Measurements from ENCODE around the gene HIGD1C. TPM values are rescaled to one million over a fixed set of nuclear protein-coding genes. Genes with fewer than 3 reads are reported as not detected.
"Not testable (repeated sequence)": the region's sequence is repeated elsewhere in the genome, so short reads cannot be mapped to it uniquely, and the experiment has no call there.

Gene HIGD1C
- total RNA-seq, result not detected

DNA sequence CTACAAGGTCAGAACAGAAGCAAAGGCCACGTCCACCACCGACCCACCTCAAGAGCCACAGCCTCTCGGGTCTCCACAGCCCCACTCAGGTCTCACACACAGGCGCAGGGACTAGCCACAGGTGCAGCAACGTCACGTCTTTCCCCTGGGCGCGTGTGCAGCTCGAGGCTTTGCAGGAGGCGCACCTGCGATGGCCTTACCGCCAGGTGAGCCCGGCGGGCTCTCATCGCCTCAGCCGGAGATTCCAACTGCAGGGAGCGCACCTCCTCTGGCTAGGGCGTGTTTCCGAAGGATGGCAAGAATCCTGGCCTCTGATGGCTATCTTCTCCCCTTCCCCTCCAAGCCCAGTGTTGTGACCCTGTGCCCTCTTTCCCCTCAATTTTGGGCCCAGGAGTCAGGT, at the start of gene HIGD1C:
Gene HIGD1C, plus strand, starts transcription at position 35 of the 400 bp plus-strand sequence. CDS start 1,455 bp downstream, outside the sequence.
- no peak for DNase-seq (ENCODE audit: low spot score)

- peak; percentile 18 for DNase-seq (ENCODE audit: low spot score)
Observed at GRCh38 chr12:50908479-50908878, 43.9 kb upstream of the HIGD1C start.

GRCh38 chr12:50912361-50912760, 40.0 kb upstream of the HIGD1C start:
- not testable (repeated sequence) for DNase-seq (ENCODE audit: low spot score)

- DNase-seq (ENCODE audit: low spot score), result no peak
Observed at GRCh38 chr12:50913224-50913623, 39.1 kb upstream of the HIGD1C start.

DNA sequence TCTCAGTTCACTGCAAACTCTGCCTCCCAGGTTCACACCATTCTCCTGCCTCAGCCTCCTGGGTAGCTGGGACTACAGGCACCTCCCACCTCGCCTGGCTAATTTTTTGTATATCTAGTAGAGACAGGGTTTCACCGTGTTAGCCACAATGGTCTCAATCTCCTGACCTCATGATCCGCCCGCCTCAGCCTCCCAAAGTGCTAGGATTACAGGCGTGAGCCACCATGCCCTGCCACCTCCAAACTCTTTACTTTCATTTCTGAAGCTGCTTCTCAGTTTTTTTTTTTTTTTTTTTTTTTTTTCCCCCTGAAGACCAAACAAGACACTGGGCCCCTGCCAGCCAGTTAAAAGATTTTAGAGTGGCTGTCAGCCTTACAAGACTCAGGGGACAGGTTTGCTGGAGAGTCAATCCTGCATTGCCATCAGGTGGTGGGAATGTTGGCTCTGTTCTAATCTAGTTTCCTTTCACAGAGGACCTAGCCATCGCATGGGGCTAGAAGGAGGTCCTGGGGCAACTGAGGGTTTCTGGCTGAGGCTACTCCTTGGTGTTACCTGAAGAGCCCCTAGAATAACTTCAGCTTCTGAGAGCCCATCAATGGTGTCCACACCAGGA, 37.4 kb upstream of the HIGD1C start:
- DNase-seq (ENCODE audit: low spot score), result no peak

- no peak for DNase-seq (ENCODE audit: low spot score)
Observed at GRCh38 chr12:50916292-50916691, 36.1 kb upstream of the HIGD1C start.

- no peak for DNase-seq (ENCODE audit: low spot score)
Observed at GRCh38 chr12:50918584-50919316, 33.6 kb upstream of the HIGD1C start.

GRCh38 chr12:50922820-50923219, 29.5 kb upstream of the HIGD1C start:
- DNase-seq (ENCODE audit: low spot score), result peak; percentile 13

DNA sequence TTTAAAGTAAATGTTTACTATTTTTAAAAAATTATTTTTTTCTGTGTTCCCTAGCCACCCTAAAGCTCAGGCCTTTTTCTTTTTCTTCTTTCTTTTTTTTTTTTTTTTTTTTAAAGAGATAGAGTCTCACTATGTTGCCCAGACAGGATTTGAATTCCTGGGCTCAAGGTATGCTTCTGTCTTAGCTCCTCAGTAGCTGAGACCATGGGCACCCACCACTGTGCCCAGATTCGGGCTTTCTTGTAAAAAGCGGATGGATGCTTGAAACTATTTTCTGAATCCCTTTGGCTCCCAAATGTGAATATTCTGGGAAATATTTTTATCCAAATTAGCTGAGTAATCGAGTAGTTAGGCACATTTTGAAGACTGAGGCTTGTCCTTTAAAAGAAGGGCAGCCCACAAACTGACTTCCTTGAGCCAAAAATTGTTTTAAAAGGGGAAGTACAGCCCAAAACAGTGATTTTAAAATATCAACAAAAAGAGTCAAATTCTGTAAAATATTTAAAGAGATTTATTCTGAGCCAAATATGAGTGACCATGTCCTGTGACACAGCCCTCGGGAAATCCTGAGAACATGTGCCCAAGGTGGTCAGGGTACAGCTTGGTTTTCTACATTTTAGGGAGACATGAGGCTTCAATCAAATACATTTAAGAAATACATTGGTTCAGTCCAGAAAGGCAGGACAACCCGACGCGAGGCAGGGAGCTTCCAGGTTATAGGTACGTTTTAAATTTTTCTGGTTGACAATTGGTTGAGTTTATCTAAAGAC, 28.8 kb upstream of the HIGD1C start:
- DNase-seq (ENCODE audit: low spot score), result no peak

DNA sequence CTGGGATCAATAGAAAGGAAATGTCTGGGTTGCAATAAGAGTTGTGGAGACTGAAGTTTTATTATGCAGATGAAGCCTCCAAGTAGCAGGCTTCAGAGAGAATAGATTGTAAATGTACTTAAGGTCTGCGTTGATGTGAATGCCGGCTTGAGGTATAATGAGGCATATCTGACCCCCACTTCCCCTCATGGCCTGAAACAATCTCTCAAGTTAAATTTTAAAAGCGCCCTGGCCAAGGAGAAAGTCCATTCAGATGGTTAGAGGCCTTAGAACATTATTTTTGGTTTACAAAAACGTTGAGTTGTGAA, 28.3 kb upstream of the HIGD1C start:
- no peak for DNase-seq (ENCODE audit: low spot score)

DNA sequence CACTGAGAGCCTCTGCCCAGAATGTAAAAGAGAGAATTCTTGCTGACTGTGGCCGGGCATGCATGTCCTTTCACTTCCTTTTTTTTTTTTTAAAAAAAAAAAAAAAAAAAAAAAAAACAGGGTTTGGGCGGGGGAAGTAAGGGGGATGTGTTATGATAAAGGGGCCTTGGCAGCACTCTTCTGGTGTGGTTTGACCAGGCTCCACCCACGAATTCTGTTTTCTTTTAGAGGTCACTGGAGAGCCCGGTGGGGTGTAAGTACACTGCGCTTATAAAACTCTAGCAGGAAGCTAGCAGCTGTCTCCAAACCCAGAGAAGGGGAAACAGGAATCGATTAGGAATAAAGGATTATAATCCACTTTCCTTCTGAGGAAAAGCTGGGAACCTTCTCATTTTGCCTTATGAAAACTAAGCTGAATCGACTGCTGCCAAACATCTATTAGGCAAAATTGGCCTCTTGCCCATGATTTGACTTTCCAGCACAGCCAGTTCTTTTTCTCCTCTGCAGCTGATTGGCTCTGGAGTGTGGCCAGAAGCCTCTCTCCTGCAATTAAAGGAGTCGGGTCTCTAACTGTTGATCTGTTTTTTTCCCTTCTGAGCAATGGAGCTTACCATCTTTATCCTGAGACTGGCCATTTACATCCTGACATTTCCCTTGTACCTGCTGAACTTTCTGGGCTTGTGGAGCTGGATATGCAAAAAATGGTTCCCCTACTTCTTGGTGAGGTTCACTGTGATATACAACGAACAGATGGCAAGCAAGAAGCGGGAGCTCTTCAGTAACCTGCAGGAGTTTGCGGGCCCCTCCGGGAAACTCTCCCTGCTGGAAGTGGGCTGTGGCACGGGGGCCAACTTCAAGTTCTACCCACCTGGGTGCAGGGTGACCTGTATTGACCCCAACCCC, 27.7 kb upstream of the HIGD1C start:
- peak; percentile 94 for DNase-seq (ENCODE audit: low spot score)

DNA sequence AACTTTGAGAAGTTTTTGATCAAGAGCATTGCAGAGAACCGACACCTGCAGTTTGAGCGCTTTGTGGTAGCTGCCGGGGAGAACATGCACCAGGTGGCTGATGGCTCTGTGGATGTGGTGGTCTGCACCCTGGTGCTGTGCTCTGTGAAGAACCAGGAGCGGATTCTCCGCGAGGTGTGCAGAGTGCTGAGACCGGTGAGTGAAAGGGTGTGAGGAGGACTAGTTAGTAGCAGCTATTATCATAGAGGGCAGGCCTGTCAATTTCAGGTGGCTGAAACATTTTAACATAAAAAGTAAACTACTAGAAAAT, 27.0 kb upstream of the HIGD1C start:
- DNase-seq (ENCODE audit: low spot score), result peak; percentile 10

DNA sequence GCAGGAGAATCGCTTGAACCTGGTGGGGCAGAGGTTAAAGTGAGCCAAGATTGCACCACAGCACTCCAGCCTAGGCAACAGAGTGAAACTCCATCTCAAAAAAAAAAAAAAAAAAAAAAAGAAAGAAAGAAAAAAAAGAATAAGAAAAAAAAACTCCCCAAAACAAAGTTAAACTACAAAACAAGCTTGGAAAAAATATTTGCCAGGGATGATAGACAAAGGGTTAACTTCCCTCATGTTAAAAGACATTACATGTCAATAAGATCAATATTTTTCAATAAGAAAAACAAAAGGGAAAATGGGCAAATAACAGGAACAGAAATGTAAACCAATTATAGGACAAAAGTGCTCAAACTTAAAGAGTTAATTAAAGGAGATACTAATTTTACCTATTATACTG, 26.4 kb upstream of the HIGD1C start:
- no peak for DNase-seq (ENCODE audit: low spot score)

DNA sequence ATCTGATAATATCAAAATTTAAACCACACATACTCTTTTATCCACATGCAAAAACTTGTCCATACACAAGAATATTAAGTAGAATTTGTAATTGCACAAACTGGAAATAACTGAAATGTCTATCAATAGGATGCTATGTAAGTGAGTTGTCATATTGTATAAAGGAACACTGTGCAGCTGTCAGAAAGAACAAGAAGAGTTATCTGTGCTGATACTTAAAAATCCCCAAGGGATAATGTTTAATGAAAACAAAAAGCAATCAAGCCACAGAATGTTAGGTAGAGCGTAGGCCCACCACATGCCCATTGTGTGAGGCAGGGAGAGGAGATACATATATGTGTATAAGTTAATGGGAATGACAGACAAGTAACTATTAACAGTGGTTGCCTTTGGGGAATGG, 25.9 kb upstream of the HIGD1C start:
- no peak for DNase-seq (ENCODE audit: low spot score)

- peak; percentile 62 for DNase-seq (ENCODE audit: low spot score)
Observed at GRCh38 chr12:50926932-50927331, 25.4 kb upstream of the HIGD1C start.

GRCh38 chr12:50927356-50927755, 25.0 kb upstream of the HIGD1C start:
- DNase-seq (ENCODE audit: low spot score), result peak; percentile 29

DNA sequence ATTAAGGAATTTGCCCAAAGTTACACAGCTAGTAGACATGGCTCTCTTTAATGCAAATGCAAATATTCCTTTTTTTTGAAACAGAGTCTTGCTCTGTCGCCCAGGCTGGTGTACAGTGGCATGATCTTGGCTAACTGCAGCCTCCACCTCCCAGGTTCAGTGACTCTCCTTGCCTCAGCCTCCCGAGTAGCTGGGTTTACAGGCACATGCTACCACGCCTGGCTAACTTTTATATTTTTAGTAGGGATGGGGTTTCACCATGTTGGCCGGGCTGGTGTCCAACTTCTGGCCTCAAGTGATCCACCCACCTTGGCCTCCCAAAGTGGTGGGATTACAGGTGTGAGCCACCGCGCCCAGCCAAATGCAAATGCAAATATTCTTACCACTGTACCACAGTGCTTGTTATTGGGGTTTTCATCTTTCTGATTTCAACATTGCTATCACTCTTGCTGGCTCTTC, 24.5 kb upstream of the HIGD1C start:
- DNase-seq (ENCODE audit: low spot score), result no peak

- DNase-seq (ENCODE audit: low spot score), result no peak
Observed at GRCh38 chr12:50928392-50928791, 24.0 kb upstream of the HIGD1C start.

DNA sequence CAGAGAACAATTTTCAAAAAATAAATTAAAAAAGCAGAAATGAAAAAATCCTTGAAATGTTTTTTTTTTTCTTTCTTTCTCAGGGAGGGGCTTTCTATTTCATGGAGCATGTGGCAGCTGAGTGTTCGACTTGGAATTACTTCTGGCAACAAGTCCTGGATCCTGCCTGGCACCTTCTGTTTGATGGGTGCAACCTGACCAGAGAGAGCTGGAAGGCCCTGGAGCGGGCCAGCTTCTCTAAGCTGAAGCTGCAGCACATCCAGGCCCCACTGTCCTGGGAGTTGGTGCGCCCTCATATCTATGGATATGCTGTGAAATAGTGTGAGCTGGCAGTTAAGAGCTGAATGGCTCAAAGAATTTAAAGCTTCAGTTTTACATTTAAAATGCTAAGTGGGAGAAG, 22.5 kb upstream of the HIGD1C start:
- DNase-seq (ENCODE audit: low spot score), result no peak

DNA sequence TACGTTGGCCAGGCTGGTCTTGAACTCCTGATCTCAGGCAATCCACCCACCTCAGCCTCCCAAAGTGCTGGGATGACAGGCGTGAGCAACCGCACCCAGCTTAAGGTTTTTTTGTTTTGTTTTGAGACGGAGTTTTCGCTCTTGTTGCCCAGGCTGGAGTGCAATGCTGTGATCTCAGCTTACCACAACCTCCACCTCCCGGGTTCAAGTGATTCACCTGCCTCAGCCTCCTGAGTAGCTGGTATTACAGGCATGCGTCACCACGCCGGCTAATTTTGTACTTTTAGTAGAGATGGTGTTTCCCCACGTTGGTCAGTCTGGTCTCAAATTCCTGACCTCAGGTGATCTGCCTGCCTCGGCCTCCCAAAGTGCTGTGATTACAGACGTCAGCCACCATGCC, 21.9 kb upstream of the HIGD1C start:
- not testable (repeated sequence) for DNase-seq (ENCODE audit: low spot score)

DNA sequence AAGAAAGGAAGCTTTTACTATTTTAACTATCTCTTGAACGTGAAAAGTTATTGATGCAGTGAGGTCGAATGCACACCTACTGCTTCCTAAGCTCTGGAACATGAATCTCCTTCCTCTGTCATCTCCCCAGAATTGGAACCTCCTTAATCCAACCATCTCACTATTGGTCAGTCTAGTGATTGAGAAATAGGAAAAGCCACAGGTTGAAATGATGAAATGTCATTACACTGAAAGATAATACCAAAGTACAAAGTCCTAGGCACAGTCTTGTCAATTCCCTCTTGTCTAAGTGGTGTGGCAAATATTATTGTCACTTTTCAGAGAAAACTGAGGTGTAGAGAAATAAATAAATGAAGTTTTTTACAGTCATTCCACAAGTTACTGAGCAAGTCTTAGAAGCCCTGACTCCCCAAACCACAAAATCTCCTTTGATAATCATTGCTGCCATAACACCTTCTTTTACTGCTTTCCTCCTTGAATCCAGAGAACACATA, 19.5 kb upstream of the HIGD1C start:
- no peak for DNase-seq (ENCODE audit: low spot score)
